ENCODE results near the gene SLC45A1. TPM values are rescaled to one million over a fixed set of nuclear protein-coding genes. Genes with fewer than 3 reads are reported as not detected.

SLC45A1 gene
- total and polyA plus RNA-seq, 12 donors = 0.53 to 4.1 (median 1.6) TPM

DNA sequence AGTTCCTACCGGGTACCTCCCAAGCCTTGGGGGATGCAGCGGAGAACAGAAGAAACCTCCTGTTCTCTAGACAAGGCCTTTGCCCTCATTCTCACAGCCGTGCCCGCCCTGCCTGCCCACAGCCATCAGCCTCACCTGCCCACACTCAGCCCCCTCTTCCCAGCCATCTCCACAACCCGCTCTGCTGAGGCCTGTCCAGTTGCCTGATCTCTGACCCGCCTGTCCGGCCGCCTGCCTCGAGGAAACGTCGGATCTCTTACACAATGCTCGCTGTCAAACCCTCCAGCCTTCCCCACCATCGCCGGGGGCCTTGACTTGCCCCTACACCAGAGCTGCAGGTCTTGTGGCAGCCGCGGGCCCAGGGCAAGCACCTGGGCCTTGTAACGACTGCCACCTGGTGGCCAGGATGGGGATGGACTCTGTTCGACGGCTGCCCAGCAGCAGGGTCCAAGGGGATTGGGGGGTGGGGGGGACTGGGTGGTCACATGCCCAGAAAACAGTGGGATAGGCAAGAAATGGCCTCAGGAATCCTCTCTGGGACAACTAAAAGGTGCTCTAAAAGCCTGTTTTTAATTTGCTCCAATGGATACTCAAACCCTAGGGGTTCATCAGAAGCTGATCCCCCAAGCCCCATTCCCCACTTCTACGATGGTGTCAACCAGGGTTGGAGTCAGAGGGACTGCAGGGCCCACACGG, 31.0 kb downstream of the SLC45A1 start:
- no peak overlapping the region for H3K27ac ChIP-seq
- peaks cover 0 to 19% (median under 1%) of the 10 kb centered on the region in 9 donors for H3K36me3 ChIP-seq
- ATAC-seq = peak; percentile 32 to 73 (median 58)
- peaks cover 9 to 60% (median 42%) of the 10 kb centered on the region in 9 donors for H3K4me1 ChIP-seq
- intact Hi-C loops (cut with DNase I) = loop anchor here in 6 of 10 donors (1.0 to 10.0 kb wide), 6 partner anchors 27 to 374 kb away; partner anchors contain the start of gene ERRFI1 (in 1 of the 6)
- no peaks in the 10 kb centered on the region for H3K9me3 ChIP-seq
- peak; percentile 63 to 76 for DNase-seq
- no peak overlapping the region for H3K4me3 ChIP-seq
- TF ChIP-seq, protein P1, sequence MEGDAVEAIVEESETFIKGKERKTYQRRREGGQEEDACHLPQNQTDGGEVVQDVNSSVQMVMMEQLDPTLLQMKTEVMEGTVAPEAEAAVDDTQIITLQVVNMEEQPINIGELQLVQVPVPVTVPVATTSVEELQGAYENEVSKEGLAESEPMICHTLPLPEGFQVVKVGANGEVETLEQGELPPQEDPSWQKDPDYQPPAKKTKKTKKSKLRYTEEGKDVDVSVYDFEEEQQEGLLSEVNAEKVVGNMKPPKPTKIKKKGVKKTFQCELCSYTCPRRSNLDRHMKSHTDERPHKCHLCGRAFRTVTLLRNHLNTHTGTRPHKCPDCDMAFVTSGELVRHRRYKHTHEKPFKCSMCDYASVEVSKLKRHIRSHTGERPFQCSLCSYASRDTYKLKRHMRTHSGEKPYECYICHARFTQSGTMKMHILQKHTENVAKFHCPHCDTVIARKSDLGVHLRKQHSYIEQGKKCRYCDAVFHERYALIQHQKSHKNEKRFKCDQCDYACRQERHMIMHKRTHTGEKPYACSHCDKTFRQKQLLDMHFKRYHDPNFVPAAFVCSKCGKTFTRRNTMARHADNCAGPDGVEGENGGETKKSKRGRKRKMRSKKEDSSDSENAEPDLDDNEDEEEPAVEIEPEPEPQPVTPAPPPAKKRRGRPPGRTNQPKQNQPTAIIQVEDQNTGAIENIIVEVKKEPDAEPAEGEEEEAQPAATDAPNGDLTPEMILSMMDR (IDR thresholded peaks at IDR 0.05) = peak; percentile 80 to 90 (median 85)
- no peaks in the 10 kb centered on the region for H3K27me3 ChIP-seq
- WGBS, 2 donors = 26 to 28% methylated on average over 21 of the region's 21 CpGs

DNA sequence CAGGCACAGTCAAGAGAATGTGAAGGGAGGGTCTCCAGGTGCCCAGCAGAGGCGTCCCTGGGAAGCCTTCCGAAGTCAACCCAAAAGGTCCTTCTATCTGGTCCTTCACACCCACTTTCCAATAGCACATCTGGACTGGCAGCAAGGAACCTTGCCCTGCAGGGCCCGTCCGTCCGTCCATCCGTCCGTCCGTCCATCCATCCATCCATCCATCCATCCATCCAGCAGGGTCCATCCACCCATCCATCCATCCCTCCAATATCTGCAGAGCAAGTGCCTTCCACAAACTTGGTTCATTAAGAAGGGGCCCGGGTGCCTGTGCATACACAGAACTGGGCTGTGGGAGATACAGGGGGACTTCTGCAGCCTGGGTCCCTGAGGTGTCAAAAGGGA, 31.6 kb downstream of the SLC45A1 start:
- no peaks in the 10 kb centered on the region for H3K9me3 ChIP-seq
- intact Hi-C loops (cut with DNase I) = loop anchor here in 6 of 10 donors (2.0 to 10.0 kb wide), 5 partner anchors 323 to 375 kb away; partner anchors contain the start of gene ERRFI1 (in 1 of the 6)
- no peak overlapping the region for H3K4me3 ChIP-seq
- TF ChIP-seq, protein P1 (IDR thresholded peaks at IDR 0.05) = no peak
- H3K4me1 ChIP-seq = peaks cover 9 to 64% (median 42%) of the 10 kb centered on the region in 9 donors
- H3K36me3 ChIP-seq = peaks cover 0 to 25% (median 6%) of the 10 kb centered on the region in 9 donors
- 86 to 89% methylated on average over 9 of the region's 9 CpGs for WGBS, 2 donors
- no peaks in the 10 kb centered on the region for H3K27me3 ChIP-seq
- ATAC-seq = no peak
- no peak for DNase-seq
- H3K27ac ChIP-seq = peak overlapping the region in 2 of 10 donors; percentile 24 to 33

DNA sequence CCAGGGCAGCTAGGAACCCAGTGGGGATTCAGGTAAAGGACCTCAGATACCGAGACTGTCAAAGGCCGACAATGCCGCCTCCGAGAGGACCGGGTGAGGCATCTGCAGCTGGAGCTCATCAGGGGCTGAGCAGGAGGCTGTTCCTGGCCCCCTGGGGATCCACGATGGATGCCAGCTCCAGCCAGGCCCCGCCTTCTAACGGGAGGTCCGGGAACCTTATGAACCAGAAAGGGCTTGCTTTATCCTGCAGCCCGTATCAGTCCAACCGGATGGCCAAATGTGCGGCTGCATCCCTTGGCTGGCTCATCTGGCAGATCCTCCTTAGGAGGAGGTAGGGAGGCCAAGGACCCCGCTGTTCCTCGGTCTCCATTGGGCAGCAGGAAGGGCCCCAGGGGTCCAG, 32.0 kb downstream of the SLC45A1 start:
- Histone ChIP-seq H3K36me3 (peaks cover 0 to 30% (median 11%) of the 10 kb centered on the region in 9 donors), H3K4me3 (no peak overlapping the region), H3K4me1 (peaks cover 9 to 64% (median 42%) of the 10 kb centered on the region in 9 donors), H3K9me3 (no peaks in the 10 kb centered on the region), H3K27me3 (no peaks in the 10 kb centered on the region), H3K27ac (peak overlapping the region in 5 of 10 donors; percentile 24 to 49 (median 33))
- WGBS, 2 donors = 40 to 55% methylated on average over 14 of the region's 14 CpGs
- TF ChIP-seq, protein P1 (IDR thresholded peaks at IDR 0.05) = no peak
- peak in 1 of 2 donors; percentile 59 for DNase-seq
- ATAC-seq = peak in 5 of 8 donors; percentile 3 to 37 (median 14)
- intact Hi-C loops (cut with DNase I) = loop anchor here in 7 of 10 donors (2.0 to 10.0 kb wide), 11 partner anchors 65 to 375 kb away; partner anchors contain the start of gene ERRFI1 (in 1 of the 7)

DNA sequence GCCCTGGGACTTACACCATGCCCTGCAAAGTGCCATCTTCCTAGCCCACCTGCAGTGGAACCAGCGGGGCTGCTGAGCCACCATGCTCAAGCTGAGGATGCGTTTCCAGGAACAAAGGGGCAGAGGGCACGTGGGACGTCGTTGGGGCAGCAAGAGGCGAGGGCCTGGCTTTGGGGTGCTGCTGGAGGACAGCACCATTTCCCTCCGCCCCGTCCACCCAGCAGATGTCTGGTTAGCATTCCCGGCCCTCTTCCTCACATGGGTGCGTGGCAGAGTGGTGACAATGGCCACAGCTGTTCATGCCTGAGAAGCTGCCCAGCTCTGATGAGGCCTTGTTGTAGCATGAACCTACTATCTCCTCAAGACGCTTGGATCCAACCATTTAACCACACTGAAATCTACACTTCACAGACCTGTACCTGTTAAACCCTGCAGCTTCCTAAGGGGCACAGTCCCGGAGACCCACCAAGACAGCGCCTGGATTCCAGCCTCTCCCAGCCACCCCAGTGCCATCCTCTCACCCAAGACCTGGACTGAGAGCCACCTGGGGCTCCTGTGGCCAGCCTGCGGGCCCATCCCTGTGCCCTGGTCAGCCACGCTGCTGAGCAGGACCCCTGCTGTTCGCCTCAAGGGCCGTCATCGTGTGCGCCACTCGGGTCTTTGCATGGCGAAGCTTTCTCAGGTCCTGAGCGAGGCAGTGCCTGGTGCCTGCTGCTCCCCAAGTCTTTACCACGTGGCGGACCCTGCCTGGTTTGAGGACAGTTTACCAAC, 33.2 kb downstream of the SLC45A1 start:
- H3K36me3 ChIP-seq = peaks cover 0 to 41% (median 15%) of the 10 kb centered on the region in 9 donors
- DNase-seq = no peak
- H3K4me3 ChIP-seq = no peak overlapping the region
- H3K4me1 ChIP-seq = peaks cover 13 to 70% (median 49%) of the 10 kb centered on the region in 9 donors
- intact Hi-C loops (cut with DNase I) = loop anchor here in 5 of 10 donors (5.0 to 10.0 kb wide), 6 partner anchors 64 to 374 kb away; no protein-coding TSS in a partner anchor
- H3K27ac ChIP-seq = peak overlapping the region in 4 of 10 donors; percentile 4 to 82 (median 78)
- TF ChIP-seq, protein P1 (IDR thresholded peaks at IDR 0.05) = no peak
- ATAC-seq = no peak
- WGBS, 2 donors = 93% methylated on average over 24 of the region's 24 CpGs
- H3K27me3 ChIP-seq = no peaks in the 10 kb centered on the region
- H3K9me3 ChIP-seq = no peaks in the 10 kb centered on the region
